HG03139 (cell line): Measurements from ENCODE around the gene THRA.

ENCODE experiments used
- ATAC-seq: cut with Tn5 transposase; IDR thresholded peaks from one replicate; pipeline ENCODE4 v1.9.1; 2021; ENCODE audit not compliant: unreplicated experiment

THRA gene

GRCh38 chr17:40098846-40099618 is 36.3 kb downstream of the THRA start:
- peak; percentile 43 for ATAC-seq

- ATAC-seq, result no peak
These were observed 37.1 kb downstream of the THRA start for GRCh38 chr17:40099619-40100418.

GRCh38 chr17:40100419-40100668 is 37.6 kb downstream of the THRA start, which contains the start of gene NR1D1:
TSS of gene NR1D1 (minus strand) at chr17:40100589. CDS start at chr17:40100094, 495 bp downstream.
- ATAC-seq, result no peak

GRCh38 chr17:40100669-40101366 is 38.1 kb downstream of the THRA start:
- no peak for ATAC-seq

GRCh38 chr17:40101367-40102210 is 38.8 kb downstream of the THRA start:
- no peak for ATAC-seq

- no peak for ATAC-seq
These were observed 40.4 kb downstream of the THRA start for GRCh38 chr17:40103071-40103661.

GRCh38 chr17:40103688-40104087 is 40.9 kb downstream of the THRA start:
- ATAC-seq, result no peak

GRCh38 chr17:40104594-40105486 is 42.1 kb downstream of the THRA start:
- ATAC-seq, result no peak

GRCh38 chr17:40105861-40106759 is 43.3 kb downstream of the THRA start:
- no peak for ATAC-seq

- no peak for ATAC-seq
These were observed 44.2 kb downstream of the THRA start for GRCh38 chr17:40106760-40107521.

- no peak for ATAC-seq
These were observed 44.9 kb downstream of the THRA start for GRCh38 chr17:40107522-40108174.

- ATAC-seq, result no peak
These were observed 46.4 kb downstream of the THRA start for GRCh38 chr17:40108970-40109824.

GRCh38 chr17:40110026-40110845 is 47.5 kb downstream of the THRA start:
- no peak for ATAC-seq

GRCh38 chr17:40111221-40112128 is 48.7 kb downstream of the THRA start:
- peak; percentile 39 for ATAC-seq
